ENCODE measurements around the gene C2CD4C.

DNA sequence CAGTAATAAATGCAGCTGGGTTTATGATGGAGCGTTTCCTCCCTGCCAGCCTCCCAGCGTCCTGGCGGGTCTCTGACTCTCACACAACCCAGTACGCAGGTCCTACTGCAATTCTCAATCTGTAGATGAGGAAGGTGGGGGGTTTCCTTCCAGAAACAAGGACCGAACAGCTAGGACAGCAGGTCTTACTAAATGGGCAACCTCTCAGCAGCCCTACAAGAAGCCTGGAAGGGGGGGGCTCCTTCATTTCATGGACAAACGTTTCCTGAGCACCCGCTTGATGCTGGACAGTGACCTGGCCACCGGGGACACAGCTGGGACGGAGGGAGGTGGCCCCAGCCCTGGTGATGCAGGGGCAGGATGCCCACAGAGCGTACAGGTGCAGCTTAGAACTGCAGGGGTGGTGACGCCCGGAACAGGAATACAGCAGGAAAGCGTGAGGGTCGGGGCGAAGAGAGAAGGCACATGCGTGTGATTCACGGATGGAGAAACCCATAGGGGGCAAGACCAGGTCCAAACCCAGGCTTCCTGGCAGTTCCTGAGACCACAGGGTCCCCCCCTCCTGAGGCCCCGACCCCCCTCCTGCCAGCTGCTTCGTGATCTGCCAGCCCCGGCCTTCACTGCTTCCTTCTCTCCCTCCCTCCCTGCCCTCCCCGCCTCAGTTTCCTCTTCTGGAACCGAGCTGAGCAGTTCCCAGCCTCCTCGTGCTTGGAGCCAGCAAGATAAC is 732 bp upstream of the C2CD4C start:
- TF ChIP-seq, protein P1, sequence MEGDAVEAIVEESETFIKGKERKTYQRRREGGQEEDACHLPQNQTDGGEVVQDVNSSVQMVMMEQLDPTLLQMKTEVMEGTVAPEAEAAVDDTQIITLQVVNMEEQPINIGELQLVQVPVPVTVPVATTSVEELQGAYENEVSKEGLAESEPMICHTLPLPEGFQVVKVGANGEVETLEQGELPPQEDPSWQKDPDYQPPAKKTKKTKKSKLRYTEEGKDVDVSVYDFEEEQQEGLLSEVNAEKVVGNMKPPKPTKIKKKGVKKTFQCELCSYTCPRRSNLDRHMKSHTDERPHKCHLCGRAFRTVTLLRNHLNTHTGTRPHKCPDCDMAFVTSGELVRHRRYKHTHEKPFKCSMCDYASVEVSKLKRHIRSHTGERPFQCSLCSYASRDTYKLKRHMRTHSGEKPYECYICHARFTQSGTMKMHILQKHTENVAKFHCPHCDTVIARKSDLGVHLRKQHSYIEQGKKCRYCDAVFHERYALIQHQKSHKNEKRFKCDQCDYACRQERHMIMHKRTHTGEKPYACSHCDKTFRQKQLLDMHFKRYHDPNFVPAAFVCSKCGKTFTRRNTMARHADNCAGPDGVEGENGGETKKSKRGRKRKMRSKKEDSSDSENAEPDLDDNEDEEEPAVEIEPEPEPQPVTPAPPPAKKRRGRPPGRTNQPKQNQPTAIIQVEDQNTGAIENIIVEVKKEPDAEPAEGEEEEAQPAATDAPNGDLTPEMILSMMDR (IDR thresholded peaks at IDR 0.05; ENCODE audit: extremely low read depth in 1 of 2, insufficient read depth in 1 of 2, low read depth in 1 of 2, low read length in 2 of 2): no peak
- TF ChIP-seq POLR2A (IDR thresholded peaks at IDR 0.05; ENCODE audit: low read depth, low read length) (no peak), MYC (IDR thresholded peaks at IDR 0.05; ENCODE audit: low read depth, low read length) (no peak), GATA2 (IDR thresholded peaks at IDR 0.05; ENCODE audit: insufficient read depth, insufficient read length, low read depth, low read length) (no peak), POLR2AphosphoS5 (IDR thresholded peaks at IDR 0.05; ENCODE audit: insufficient read depth, low read depth, low read length) (no peak)

Data from endothelial cell of umbilical vein (primary cell).